ENCODE results near the gene SLC13A1. TPM values are rescaled to one million over a fixed set of nuclear protein-coding genes. Genes with fewer than 3 reads are reported as not detected.
"Not testable (repeated sequence)": the region's sequence is repeated elsewhere in the genome, so short reads cannot be mapped to it uniquely, and the experiment has no call there.

The SLC13A1 gene
- total RNA-seq, 1 experiment from 2014 or later: 0.04 TPM

GRCh38 chr7:123090456-123090855 lies 109.3 kb downstream of the SLC13A1 start:
- ATAC-seq (no peak), DNase-seq (ENCODE audit: low spot score) (no peak)
- Mint-ChIP-seq H3K27ac (no peak overlapping the region), H3K4me3 (no peak overlapping the region), H3K36me3 (peaks cover 14% of the 10 kb centered on the region), H3K9me3 (peaks cover 28% of the 10 kb centered on the region), H3K4me1 (no peaks in the 10 kb centered on the region), H3K27me3 (ENCODE audit: low read depth) (no peaks in the 10 kb centered on the region)
- POLR2A ChIA-PET: no interaction called here
- no peak for TF ChIP-seq TEAD1 (CRISPR knock-in tag; IDR thresholded peaks at IDR 0.05)
- no peak for TF ChIP-seq SOX15 (CRISPR knock-in tag; IDR thresholded peaks at IDR 0.05)
- TF ChIP-seq GTF2I (CRISPR knock-in tag; conservative IDR thresholded peaks at IDR 0.05): no peak
- CTCF ChIA-PET: no interaction called here

- POLR2A ChIA-PET; DNase-seq (ENCODE audit: low spot score); H3K4me3 Mint-ChIP-seq; CTCF ChIA-PET; H3K27me3 Mint-ChIP-seq (ENCODE audit: low read depth); H3K4me1 Mint-ChIP-seq; ATAC-seq; H3K27ac Mint-ChIP-seq: not testable (repeated sequence)
- Mint-ChIP-seq H3K36me3 (peaks cover 31% of the 10 kb centered on the region), H3K9me3 (peaks cover 50% of the 10 kb centered on the region)
These were observed 112.9 kb downstream of the SLC13A1 start for GRCh38 chr7:123086910-123087309.

GRCh38 chr7:123084861-123085260 lies 114.9 kb downstream of the SLC13A1 start:
- H3K9me3 Mint-ChIP-seq: peaks cover 57% of the 10 kb centered on the region
- H3K4me1 Mint-ChIP-seq; H3K27ac Mint-ChIP-seq; H3K4me3 Mint-ChIP-seq; ATAC-seq; POLR2A ChIA-PET; DNase-seq (ENCODE audit: low spot score); CTCF ChIA-PET; H3K27me3 Mint-ChIP-seq (ENCODE audit: low read depth): not testable (repeated sequence)
- peaks cover 33% of the 10 kb centered on the region for H3K36me3 Mint-ChIP-seq

- H3K27me3 Mint-ChIP-seq (ENCODE audit: low read depth): no peaks in the 10 kb centered on the region
- POLR2A ChIA-PET: no interaction called here
These were observed 120.7 kb downstream of the SLC13A1 start for GRCh38 chr7:123079021-123079420.

More at GRCh38 chr7:123079021-123079420, 120.7 kb downstream of the SLC13A1 start:
- no peak for TF ChIP-seq ZNF317 (CRISPR knock-in tag; IDR thresholded peaks at IDR 0.05; ENCODE audit: borderline replicate concordance, low read depth)
- no peak for TF ChIP-seq PRDM15 (CRISPR knock-in tag; IDR thresholded peaks at IDR 0.05)
- TF ChIP-seq PRRX2 (CRISPR knock-in tag; IDR thresholded peaks at IDR 0.05): no peak
- TF ChIP-seq NFE2L1 (CRISPR knock-in tag; IDR thresholded peaks at IDR 0.05): no peak
- no peak for TF ChIP-seq TEAD1 (CRISPR knock-in tag; IDR thresholded peaks at IDR 0.05)
- no peak for TF ChIP-seq NR1H2 (CRISPR knock-in tag; IDR thresholded peaks at IDR 0.05)
- no peak for TF ChIP-seq ATF1 (CRISPR knock-in tag; IDR thresholded peaks at IDR 0.05)
- no peak for TF ChIP-seq CREM (CRISPR knock-in tag; IDR thresholded peaks at IDR 0.05)
- TF ChIP-seq FOXJ3 (CRISPR knock-in tag; IDR thresholded peaks at IDR 0.05; ENCODE audit: borderline replicate concordance): no peak
- TF ChIP-seq PREB (CRISPR knock-in tag; IDR thresholded peaks at IDR 0.05; ENCODE audit: borderline replicate concordance): no peak
- TF ChIP-seq ZNF532 (CRISPR knock-in tag; IDR thresholded peaks at IDR 0.05; ENCODE audit: borderline replicate concordance): no peak
- TF ChIP-seq FOXP1 (CRISPR knock-in tag; IDR thresholded peaks at IDR 0.05; ENCODE audit: borderline replicate concordance): no peak
- TF ChIP-seq ATF3 (CRISPR knock-in tag; conservative IDR thresholded peaks at IDR 0.05): no peak
- no peak for TF ChIP-seq ZNF121 (CRISPR knock-in tag; IDR thresholded peaks at IDR 0.05)
- no peak for ATAC-seq
- peaks cover 16% of the 10 kb centered on the region for H3K4me1 Mint-ChIP-seq
- DNase-seq (ENCODE audit: low spot score): no peak
- CTCF ChIA-PET: no interaction called here
- H3K9me3 Mint-ChIP-seq: peaks cover 35% of the 10 kb centered on the region
- no peak overlapping the region for H3K4me3 Mint-ChIP-seq
- no peak overlapping the region for H3K27ac Mint-ChIP-seq
- peaks cover 9% of the 10 kb centered on the region for H3K36me3 Mint-ChIP-seq
